OCI-LY1 (cell line): ENCODE measurements around the gene PTPRN2.

Experiments used
- CTCF ChIP-seq: fragments of 200-600 bp; sonication (generic), shearing (Covaris generic); IDR thresholded peaks from 2 replicates; pipeline ENCODE4 v1.5.1; 2017; ENCODE audit warnings: mild to moderate bottlenecking, antibody characterized with exemption, low read length, moderate library complexity, mixed read lengths
- EZH2 ChIP-seq: fragments of 200-600 bp; sonication (generic), shearing (Covaris generic); IDR thresholded peaks from 2 replicates; pipeline ENCODE4 v1.8.0; 2017; ENCODE audit warnings: borderline replicate concordance, mixed run types, mild to moderate bottlenecking, antibody characterized with exemption, low read length, moderate library complexity, mixed read lengths

GRCh38 chr7:157809863-157810851 is 777.5 kb downstream of the PTPRN2 start:
- TF ChIP-seq CTCF (no peak), EZH2 (no peak)
